ENCODE results near the gene FLVCR2. TPM values are rescaled to one million over a fixed set of nuclear protein-coding genes. Genes with fewer than 3 reads are reported as not detected.

FLVCR2 gene
- total and polyA plus RNA-seq, 8 donors: 4.3 to 30.9 (median 7.9) TPM

- H3K27me3 ChIP-seq: no peaks in the 10 kb centered on the region
- intact Hi-C loops (cut with DNase I): no loop called here
- H3K36me3 ChIP-seq: no peaks in the 10 kb centered on the region
- H3K27ac ChIP-seq: no peak overlapping the region
- DNase-seq: no peak
- H3K4me3 ChIP-seq: no peak overlapping the region
- H3K4me1 ChIP-seq: peaks cover 16 to 80% of the 10 kb centered on the region in 2 donors
- no peak for ATAC-seq
- H3K9me3 ChIP-seq: peaks cover 0 to 11% of the 10 kb centered on the region in 2 donors
- TF ChIP-seq CTCF (IDR thresholded peaks at IDR 0.05): no peak
Measured at GRCh38 chr14:75607044-75607443, 28.6 kb downstream of the FLVCR2 start.

- H3K4me1 ChIP-seq: peaks cover 16 to 70% of the 10 kb centered on the region in 2 donors
Measured at GRCh38 chr14:75607842-75608640, 29.6 kb downstream of the FLVCR2 start.

GRCh38 chr14:75609116-75609515, 30.7 kb downstream of the FLVCR2 start:
- no peaks in the 10 kb centered on the region for H3K36me3 ChIP-seq
- H3K9me3 ChIP-seq: peaks cover 0 to 11% of the 10 kb centered on the region in 2 donors
- no peak for ATAC-seq
- no peaks in the 10 kb centered on the region for H3K27me3 ChIP-seq
- H3K4me3 ChIP-seq: no peak overlapping the region
- peak overlapping the region in 1 of 2 donors; percentile 86 for H3K27ac ChIP-seq
- H3K4me1 ChIP-seq: peaks cover 16 to 64% of the 10 kb centered on the region in 2 donors
- no peak for TF ChIP-seq CTCF (IDR thresholded peaks at IDR 0.05)
- intact Hi-C loops (cut with DNase I): no loop called here
- DNase-seq: no peak

More at GRCh38 chr14:75607842-75608640, 29.6 kb downstream of the FLVCR2 start:
- Histone ChIP-seq H3K27ac (no peak overlapping the region), H3K27me3 (no peaks in the 10 kb centered on the region), H3K36me3 (no peaks in the 10 kb centered on the region), H3K4me3 (no peak overlapping the region), H3K9me3 (peaks cover 0 to 11% of the 10 kb centered on the region in 2 donors)
- TF ChIP-seq CTCF (IDR thresholded peaks at IDR 0.05): no peak
- intact Hi-C loops (cut with DNase I): no loop called here
- ATAC-seq: no peak
- DNase-seq: no peak

- intact Hi-C loops (cut with DNase I): no loop called here
- Histone ChIP-seq H3K4me1 (peaks cover 14 to 65% of the 10 kb centered on the region in 2 donors), H3K27ac (peak overlapping the region; percentile 10 to 86), H3K9me3 (peaks cover 0 to 11% of the 10 kb centered on the region in 2 donors), H3K4me3 (no peak overlapping the region), H3K27me3 (no peaks in the 10 kb centered on the region), H3K36me3 (no peaks in the 10 kb centered on the region)
- DNase-seq: no peak
- ATAC-seq: peak; percentile 40
- no peak for TF ChIP-seq CTCF (IDR thresholded peaks at IDR 0.05)
Measured at GRCh38 chr14:75609606-75610475, 31.4 kb downstream of the FLVCR2 start.

- intact Hi-C loops (cut with DNase I): no loop called here
- H3K4me3 ChIP-seq: no peak overlapping the region
- H3K4me1 ChIP-seq: peaks cover 11 to 64% of the 10 kb centered on the region in 2 donors
- no peak for TF ChIP-seq CTCF (IDR thresholded peaks at IDR 0.05)
- ATAC-seq: peak; percentile 11
- H3K36me3 ChIP-seq: no peaks in the 10 kb centered on the region
- DNase-seq: no peak
- H3K27me3 ChIP-seq: no peaks in the 10 kb centered on the region
- peaks cover 0 to 11% of the 10 kb centered on the region in 2 donors for H3K9me3 ChIP-seq
- H3K27ac ChIP-seq: peak overlapping the region; percentile 10 to 86
Measured at GRCh38 chr14:75610834-75611233, 32.4 kb downstream of the FLVCR2 start.

Measured in left lung (tissue), 10 donors.